ENCODE results near the gene SELE. TPM values are rescaled to one million over a fixed set of nuclear protein-coding genes. Genes with fewer than 3 reads are reported as not detected.
"Not testable (repeated sequence)": the region's sequence is repeated elsewhere in the genome, so short reads cannot be mapped to it uniquely, and the experiment has no call there.

Gene SELE
- total RNA-seq, 6 donors from 2014 or later: 0.20 to 8.5 (median 0.34) TPM; not detected in 1

GRCh38 chr1:169726851-169727250, 7.0 kb downstream of the SELE start:
- WGBS, 2 donors: 79% methylated on average over 3 of the region's 3 CpGs
- no peak overlapping the region for H3K4me3 ChIP-seq
- H3K27me3 ChIP-seq: no peaks in the 10 kb centered on the region
- H3K36me3 ChIP-seq: no peaks in the 10 kb centered on the region
- H3K9me3 ChIP-seq: no peaks in the 10 kb centered on the region
- DNase-seq (no peak), ATAC-seq (ENCODE audit: low FRiP score in 2 of 2) (no peak)
- peaks cover 0 to 6% (median 0%) of the 10 kb centered on the region in 4 donors for H3K4me1 ChIP-seq
- TF ChIP-seq CTCF (IDR thresholded peaks at IDR 0.05) (no peak), EP300 (IDR thresholded peaks at IDR 0.05) (no peak)
- H3K27ac ChIP-seq: no peak overlapping the region

- 48 to 66% methylated on average over 3 of the region's 3 CpGs for WGBS, 2 donors
- no peaks in the 10 kb centered on the region for H3K36me3 ChIP-seq
- ATAC-seq (ENCODE audit: low FRiP score in 2 of 2): no peak
- H3K27me3 ChIP-seq: no peaks in the 10 kb centered on the region
- TF ChIP-seq CTCF (IDR thresholded peaks at IDR 0.05): no peak
- no peaks in the 10 kb centered on the region for H3K9me3 ChIP-seq
- DNase-seq: no peak
- no peak overlapping the region for H3K27ac ChIP-seq
- peaks cover 0 to 6% (median 0%) of the 10 kb centered on the region in 4 donors for H3K4me1 ChIP-seq
- H3K4me3 ChIP-seq: no peak overlapping the region
These were observed 7.9 kb downstream of the SELE start for GRCh38 chr1:169725930-169726329.

GRCh38 chr1:169724168-169724567, 9.7 kb downstream of the SELE start:
- no peak for ATAC-seq (ENCODE audit: low FRiP score in 2 of 2)
- Histone ChIP-seq H3K4me1 (peaks cover 0 to 6% (median 0%) of the 10 kb centered on the region in 4 donors), H3K27me3 (no peaks in the 10 kb centered on the region), H3K27ac (no peak overlapping the region), H3K9me3 (no peaks in the 10 kb centered on the region), H3K36me3 (no peaks in the 10 kb centered on the region), H3K4me3 (no peak overlapping the region)
- no peak for DNase-seq
- TF ChIP-seq CTCF (IDR thresholded peaks at IDR 0.05) (no peak), POLR2AphosphoS5 (IDR thresholded peaks at IDR 0.05) (no peak), POLR2A (IDR thresholded peaks at IDR 0.05) (no peak), EP300 (IDR thresholded peaks at IDR 0.05) (no peak)
- 86 to 88% methylated on average over 4 of the region's 4 CpGs for WGBS, 2 donors

GRCh38 chr1:169723763-169724162, 10.1 kb downstream of the SELE start:
- Histone ChIP-seq H3K27me3 (no peaks in the 10 kb centered on the region), H3K36me3 (no peaks in the 10 kb centered on the region), H3K4me1 (peaks cover 0 to 6% (median 0%) of the 10 kb centered on the region in 4 donors), H3K9me3 (no peaks in the 10 kb centered on the region), H3K4me3 (no peak overlapping the region), H3K27ac (no peak overlapping the region)
- DNase-seq (no peak), ATAC-seq (ENCODE audit: low FRiP score in 2 of 2) (no peak)
- 90 to 94% methylated on average over 2 of the region's 2 CpGs for WGBS, 2 donors
- TF ChIP-seq EP300 (IDR thresholded peaks at IDR 0.05) (no peak), CTCF (IDR thresholded peaks at IDR 0.05) (no peak), POLR2AphosphoS5 (IDR thresholded peaks at IDR 0.05) (no peak), POLR2A (IDR thresholded peaks at IDR 0.05) (no peak)

GRCh38 chr1:169722779-169723178, 11.1 kb downstream of the SELE start:
- DNase-seq (no peak), ATAC-seq (ENCODE audit: low FRiP score in 2 of 2) (no peak)
- Histone ChIP-seq H3K4me3 (no peak overlapping the region), H3K4me1 (peaks cover 0 to 6% (median 0%) of the 10 kb centered on the region in 4 donors), H3K27ac (no peak overlapping the region), H3K27me3 (no peaks in the 10 kb centered on the region), H3K9me3 (no peaks in the 10 kb centered on the region), H3K36me3 (no peaks in the 10 kb centered on the region)
- no peak for TF ChIP-seq EP300 (IDR thresholded peaks at IDR 0.05)
- TF ChIP-seq CTCF (IDR thresholded peaks at IDR 0.05): no peak
- no peak for TF ChIP-seq POLR2A (IDR thresholded peaks at IDR 0.05)
- no peak for TF ChIP-seq POLR2AphosphoS5 (IDR thresholded peaks at IDR 0.05)

- not testable (repeated sequence) for H3K36me3 ChIP-seq; H3K27ac ChIP-seq; H3K4me3 ChIP-seq; DNase-seq; ATAC-seq (ENCODE audit: low FRiP score in 2 of 2); H3K4me1 ChIP-seq; H3K27me3 ChIP-seq; H3K9me3 ChIP-seq
- 80 to 81% methylated on average over 2 of the region's 2 CpGs for WGBS, 2 donors
These were observed 18.8 kb downstream of the SELE start for GRCh38 chr1:169715100-169715499.

GRCh38 chr1:169713090-169713489, 20.8 kb downstream of the SELE start:
- H3K36me3 ChIP-seq; ATAC-seq (ENCODE audit: low FRiP score in 2 of 2); H3K4me3 ChIP-seq; DNase-seq; H3K9me3 ChIP-seq; H3K27me3 ChIP-seq; H3K27ac ChIP-seq; H3K4me1 ChIP-seq: not testable (repeated sequence)
- WGBS, 2 donors: 89 to 92% methylated on average over 5 of the region's 5 CpGs

Measured in upper lobe of left lung (tissue), 6 donors.